KMS-11 (cell line): ENCODE results near the gene CDK15.

Experiments
- H2AFZ ChIP-seq: fragments of 200-600 bp; sonication (generic); 2 replicates; pipeline ENCODE4 v1.6.1; 2016; ENCODE audit warnings: antibody characterized with exemption, mixed run types, low read depth
- H3K27ac ChIP-seq: fragments of 200-600 bp; sonication (generic); 2 replicates; pipeline ENCODE4 v1.6.1; 2016; ENCODE audit warnings: mild to moderate bottlenecking, mixed run types
- H3K27me3 ChIP-seq: fragments of 200-600 bp; sonication (generic); 2 replicates; pipeline ENCODE4 v1.6.1; 2017; ENCODE audit warnings: mild to moderate bottlenecking, low read depth, mixed run types, moderate library complexity; ENCODE audit not compliant: insufficient read depth
- H3K36me3 ChIP-seq: fragments of 200-600 bp; sonication (generic); 2 replicates; pipeline ENCODE4 v1.6.1; 2017; ENCODE audit warnings: mild to moderate bottlenecking, mixed run types; ENCODE audit not compliant: insufficient read depth
- H3K4me1 ChIP-seq: fragments of 200-600 bp; sonication (generic); 2 replicates; pipeline ENCODE4 v1.6.1; 2016; ENCODE audit warnings: mild to moderate bottlenecking, low read depth, mixed run types; ENCODE audit not compliant: poor library complexity, severe bottlenecking
- H3K4me2 ChIP-seq: fragments of 200-600 bp; sonication (generic); 2 replicates; pipeline ENCODE4 v1.7.0; 2016; ENCODE audit warnings: mild to moderate bottlenecking, mixed run types
- H3K4me3 ChIP-seq: fragments of 200-600 bp; sonication (generic); IDR thresholded peaks from 2 replicates; pipeline ENCODE4 v1.6.1; 2017; ENCODE audit warnings: low read depth, low read length, mixed read lengths; ENCODE audit not compliant: insufficient read depth
- H3K79me2 ChIP-seq: fragments of 200-600 bp; sonication (generic); 2 replicates; pipeline ENCODE4 v1.6.1; 2016; ENCODE audit warnings: low read depth, mixed run types; ENCODE audit not compliant: insufficient read depth
- H3K9ac ChIP-seq: fragments of 200-600 bp; sonication (generic); 2 replicates; pipeline ENCODE4 v1.6.1; 2016; ENCODE audit warnings: mild to moderate bottlenecking, mixed run types
- H4K20me1 ChIP-seq: fragments of 200-600 bp; sonication (generic); 2 replicates; pipeline ENCODE4 v1.6.1; 2016; ENCODE audit warnings: mild to moderate bottlenecking, mixed run types; ENCODE audit not compliant: insufficient read depth
- TF ChIP-seq, protein P1 (sequence below): fragments of 200-600 bp; sonication (generic); conservative IDR thresholded peaks from 2 replicates; pipeline ENCODE4 v1.6.1; 2017; ENCODE audit warnings: low read depth, mild to moderate bottlenecking, antibody characterized with exemption, low read length, moderate library complexity, mixed read lengths

The CDK15 gene

DNA sequence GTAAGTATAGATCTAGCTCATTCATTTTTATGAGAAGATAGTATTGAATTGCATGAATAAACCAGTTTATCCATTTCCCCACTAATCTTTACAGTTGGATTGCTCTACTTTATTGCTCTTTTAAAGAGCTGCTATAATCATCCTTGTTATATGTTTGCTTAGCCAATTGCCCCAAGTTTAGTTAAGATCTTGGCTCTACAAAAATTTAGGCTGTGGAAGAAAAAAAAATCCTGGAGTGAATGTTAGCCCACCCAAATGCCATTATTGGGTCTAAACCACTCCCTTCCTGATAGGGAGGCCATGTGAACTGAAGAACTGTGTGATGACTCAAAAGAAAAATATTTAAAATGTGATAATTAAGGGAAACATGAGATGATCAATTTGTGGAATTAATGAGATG is 28.5 kb upstream of the CDK15 start:
- no peaks in the 10 kb centered on the region for H4K20me1 ChIP-seq
- H3K36me3 ChIP-seq = no peaks in the 10 kb centered on the region
- no peaks in the 10 kb centered on the region for H3K27me3 ChIP-seq
- H3K4me3 ChIP-seq = no peak overlapping the region
- no peak overlapping the region for H3K27ac ChIP-seq
- TF ChIP-seq, protein P1, sequence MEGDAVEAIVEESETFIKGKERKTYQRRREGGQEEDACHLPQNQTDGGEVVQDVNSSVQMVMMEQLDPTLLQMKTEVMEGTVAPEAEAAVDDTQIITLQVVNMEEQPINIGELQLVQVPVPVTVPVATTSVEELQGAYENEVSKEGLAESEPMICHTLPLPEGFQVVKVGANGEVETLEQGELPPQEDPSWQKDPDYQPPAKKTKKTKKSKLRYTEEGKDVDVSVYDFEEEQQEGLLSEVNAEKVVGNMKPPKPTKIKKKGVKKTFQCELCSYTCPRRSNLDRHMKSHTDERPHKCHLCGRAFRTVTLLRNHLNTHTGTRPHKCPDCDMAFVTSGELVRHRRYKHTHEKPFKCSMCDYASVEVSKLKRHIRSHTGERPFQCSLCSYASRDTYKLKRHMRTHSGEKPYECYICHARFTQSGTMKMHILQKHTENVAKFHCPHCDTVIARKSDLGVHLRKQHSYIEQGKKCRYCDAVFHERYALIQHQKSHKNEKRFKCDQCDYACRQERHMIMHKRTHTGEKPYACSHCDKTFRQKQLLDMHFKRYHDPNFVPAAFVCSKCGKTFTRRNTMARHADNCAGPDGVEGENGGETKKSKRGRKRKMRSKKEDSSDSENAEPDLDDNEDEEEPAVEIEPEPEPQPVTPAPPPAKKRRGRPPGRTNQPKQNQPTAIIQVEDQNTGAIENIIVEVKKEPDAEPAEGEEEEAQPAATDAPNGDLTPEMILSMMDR = no peak
- peaks cover 21% of the 10 kb centered on the region; the same call in 1 of the 2 replicates for H3K79me2 ChIP-seq
- H3K4me2 ChIP-seq = no peak overlapping the region
- no peak overlapping the region for H2AFZ ChIP-seq
- peaks cover 26% of the 10 kb centered on the region for H3K4me1 ChIP-seq
- no peak overlapping the region for H3K9ac ChIP-seq

DNA sequence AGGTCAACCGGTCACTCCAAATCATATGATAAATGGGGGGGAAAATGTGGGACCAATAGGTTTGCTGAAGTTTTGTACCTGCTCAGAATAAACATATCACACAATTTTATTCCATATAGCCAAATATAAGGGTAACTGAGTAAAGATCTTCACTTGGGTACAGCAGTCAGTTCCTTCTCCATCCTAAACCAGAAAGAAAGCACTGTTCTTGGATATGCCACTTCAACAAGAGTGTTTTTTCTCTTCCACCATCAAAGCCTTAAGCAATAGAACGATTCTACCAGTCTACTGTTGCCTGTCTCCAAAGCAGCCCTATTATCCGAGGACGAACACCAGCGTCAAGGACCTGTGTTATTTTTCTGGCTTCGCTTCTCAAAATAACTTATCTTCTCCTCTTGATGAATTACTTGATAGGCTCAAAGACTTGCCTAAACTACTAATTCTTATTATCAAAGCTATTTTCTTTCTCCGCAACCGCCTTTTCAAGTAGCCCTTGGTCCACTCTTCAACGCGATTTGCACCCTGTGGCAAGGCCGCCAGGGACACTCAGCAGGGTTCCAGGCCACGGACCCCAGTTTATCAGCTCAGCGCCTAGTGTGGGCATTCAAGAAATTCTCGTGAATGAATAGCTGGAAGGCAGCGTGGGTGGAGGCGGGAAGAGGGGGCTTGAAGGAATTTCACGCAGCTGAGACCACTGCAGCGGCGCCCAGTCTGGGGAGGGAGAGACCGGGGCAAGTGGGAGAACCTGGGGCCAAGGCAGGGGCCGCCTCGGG is 26.2 kb upstream of the CDK15 start:
- Histone ChIP-seq H3K4me3 (no peak overlapping the region), H3K27me3 (no peaks in the 10 kb centered on the region), H2AFZ (peak overlapping the region; percentile 92; the same call in 1 of the 2 replicates), H3K36me3 (no peaks in the 10 kb centered on the region), H3K27ac (no peak overlapping the region), H4K20me1 (no peaks in the 10 kb centered on the region), H3K79me2 (peaks cover 21% of the 10 kb centered on the region; the same call in 1 of the 2 replicates), H3K4me2 (peak overlapping the region; percentile 98), H3K4me1 (peaks cover 26% of the 10 kb centered on the region), H3K9ac (peak overlapping the region; percentile 64)
- TF ChIP-seq, protein P1 = no peak

DNA sequence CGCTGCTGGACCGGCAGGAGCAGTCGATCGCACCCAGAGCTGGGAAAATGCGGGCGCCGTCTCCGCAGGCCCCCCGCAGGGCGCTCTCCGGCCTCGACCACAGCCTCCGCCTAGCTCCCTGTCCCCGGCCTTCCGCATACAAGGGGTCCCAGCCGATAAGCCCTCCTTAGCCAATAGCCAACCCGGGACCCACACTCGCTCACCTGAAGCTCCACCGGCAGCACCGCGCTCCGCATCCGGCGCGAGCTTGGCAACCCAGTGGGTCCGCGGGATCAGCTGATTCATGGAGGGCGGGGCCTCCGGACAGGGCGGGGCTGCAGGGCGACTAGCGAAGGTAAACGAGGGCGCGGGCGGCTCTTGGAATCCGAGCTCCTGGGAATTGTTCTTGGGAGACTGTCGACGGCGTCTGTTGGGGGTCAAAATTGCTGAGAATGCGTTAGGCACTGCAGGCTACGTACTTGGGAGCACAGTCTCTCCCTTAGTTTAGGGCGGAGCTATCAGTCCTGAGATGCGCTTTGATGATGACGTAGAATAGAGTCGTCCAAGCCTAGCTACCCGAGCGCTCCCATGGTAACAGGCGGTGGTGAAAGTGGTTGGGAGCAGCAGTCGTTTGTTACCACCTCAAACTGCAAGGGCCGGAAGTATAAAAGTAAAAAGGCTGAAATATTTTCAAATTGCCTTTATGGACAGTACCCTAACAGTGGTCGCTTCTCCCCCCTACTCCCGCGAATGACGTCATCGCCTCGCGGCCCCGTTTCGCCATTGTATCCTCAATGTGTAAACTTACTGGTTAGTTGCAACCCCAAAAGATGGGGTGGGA is 25.5 kb upstream of the CDK15 start, which contains the start of gene ALS2:
TSS of gene ALS2 (minus strand) at position 260 of the 820 bp plus-strand sequence. CDS start 12,048 bp downstream, outside the sequence.
- peak within 1 kb of the TSS; percentile 92 for H2AFZ ChIP-seq
- H3K4me3 ChIP-seq = peak within 1 kb of the TSS; percentile 72
- H3K79me2 ChIP-seq = peaks cover 21% of the 10 kb centered on the region; the same call in 1 of the 2 replicates
- H3K9ac ChIP-seq = peak within 1 kb of the TSS; percentile 64
- H3K4me2 ChIP-seq = peak within 1 kb of the TSS; percentile 98
- TF ChIP-seq, protein P1 = no peak
- peak within 1 kb of the TSS; percentile 66 for H3K27ac ChIP-seq
- no peaks in the 10 kb centered on the region for H3K36me3 ChIP-seq
- no peaks in the 10 kb centered on the region for H4K20me1 ChIP-seq
- no peaks in the 10 kb centered on the region for H3K27me3 ChIP-seq
- H3K4me1 ChIP-seq = peaks cover 26% of the 10 kb centered on the region

DNA sequence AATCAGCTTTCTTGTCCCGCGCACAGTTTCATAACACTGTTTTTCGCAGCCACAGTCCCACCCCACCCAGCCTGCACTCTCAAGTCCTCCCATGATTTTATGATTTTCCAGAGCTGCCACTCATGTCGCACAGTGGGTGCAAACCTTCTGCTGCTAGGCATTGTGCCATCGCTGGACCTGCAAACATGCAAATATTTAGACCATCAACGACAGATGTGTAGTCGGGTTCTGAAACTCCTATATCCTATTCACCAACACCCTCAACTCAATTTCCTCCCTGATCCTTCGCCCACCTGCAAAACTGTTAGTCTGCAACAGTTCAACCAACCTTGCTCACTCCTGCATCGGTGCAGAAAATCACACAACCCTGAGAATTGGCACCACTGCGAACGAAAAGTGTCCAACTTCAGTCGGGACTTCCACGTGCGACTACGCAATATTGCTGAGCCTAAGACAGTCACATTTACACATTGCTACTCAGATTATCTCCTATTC is 24.7 kb upstream of the CDK15 start:
- H4K20me1 ChIP-seq = no peaks in the 10 kb centered on the region
- peak overlapping the region; percentile 66 for H3K27ac ChIP-seq
- peaks cover 26% of the 10 kb centered on the region for H3K4me1 ChIP-seq
- peak overlapping the region; percentile 92 for H2AFZ ChIP-seq
- H3K4me3 ChIP-seq = peak overlapping the region; percentile 72
- peak overlapping the region; percentile 64 for H3K9ac ChIP-seq
- no peaks in the 10 kb centered on the region for H3K36me3 ChIP-seq
- H3K27me3 ChIP-seq = no peaks in the 10 kb centered on the region
- TF ChIP-seq, protein P1 = no peak
- peaks cover 21% of the 10 kb centered on the region; the same call in 1 of the 2 replicates for H3K79me2 ChIP-seq
- peak overlapping the region; percentile 86 for H3K4me2 ChIP-seq
